Endothelial cell of umbilical vein (primary cell): ENCODE data around the gene DNAAF5.

Experiments
- CTCF ChIP-seq, 2 donors: IDR thresholded peaks; 1 replicate in 1 of 2; 2 replicates in 1 of 2; pipeline ENCODE4 v1.5.1; 2011; ENCODE audit warnings: low read length in 2 of 2, mild to moderate bottlenecking in 2 of 2, moderate library complexity in 2 of 2, control low read depth in 1 of 2, inconsistent platforms in 1 of 2, low read depth in 1 of 2; ENCODE audit not compliant: insufficient read depth in 1 of 2; ENCODE audit errors: extremely low read depth in 1 of 2
- POLR2AphosphoS5 ChIP-seq: IDR thresholded peaks from 2 replicates; pipeline ENCODE4 v1.6.1; 2012; ENCODE audit warnings: low read depth, mild to moderate bottlenecking, control low read depth, low read length, moderate library complexity; ENCODE audit not compliant: insufficient read depth

DNA sequence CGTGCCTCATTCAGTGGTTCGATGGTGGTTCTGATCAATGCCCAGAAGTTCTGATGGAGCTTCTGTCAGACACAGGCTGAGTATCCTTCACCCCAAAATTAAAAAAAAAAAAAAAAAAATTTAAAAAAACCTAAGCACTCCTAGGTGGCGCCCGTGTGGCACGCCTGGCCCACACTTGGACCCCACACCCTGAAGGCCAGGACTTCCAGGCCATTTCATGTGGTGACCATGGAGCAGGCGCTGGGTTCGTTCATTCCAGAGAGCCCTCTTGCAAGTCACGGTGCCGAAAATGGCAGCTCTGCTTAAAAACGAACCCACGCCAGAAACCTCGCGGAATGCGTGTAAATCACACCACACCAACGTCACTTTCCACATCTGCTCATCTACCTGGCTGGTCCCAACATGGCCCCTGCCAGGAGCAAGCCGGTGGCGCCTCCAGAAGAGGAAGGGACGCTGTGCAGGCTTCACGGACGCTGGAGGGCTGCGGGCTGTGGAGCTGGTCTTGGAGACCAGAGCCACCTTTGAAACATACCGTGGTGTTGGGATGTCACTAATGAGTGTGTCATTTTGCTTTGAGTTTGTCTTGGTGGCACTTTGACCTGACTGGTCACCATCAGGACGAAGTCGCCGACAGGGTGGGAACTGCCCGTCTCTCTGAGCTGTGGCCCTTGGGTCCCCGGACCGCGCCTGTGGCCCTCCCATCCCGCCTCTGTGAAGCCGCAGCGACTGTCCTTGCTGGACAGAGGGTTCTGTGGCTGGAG, 46.5 kb downstream of the DNAAF5 start:
- TF ChIP-seq POLR2AphosphoS5 (no peak), CTCF (IDR thresholded peaks at IDR 0.05; ENCODE audit: extremely low read depth in 1 of 2, insufficient read depth in 1 of 2, low read depth in 1 of 2, low read length in 2 of 2) (no peak)
